Activated T-cell treated with anti-CD3 and anti-CD28 coated beads for 4 hours (primary cell): ENCODE measurements around the gene STX10.
A peak's percentile ranks its signal among the peaks of the same experiment; 100 is the strongest.
"Not testable (repeated sequence)": the region's sequence is repeated elsewhere in the genome, so short reads cannot be mapped to it uniquely, and the experiment has no call there.

Experiments used
- DNase-seq: peaks from one replicate; pipeline ENCODE4 v3.0.0-alpha.2; 2020

Gene STX10, protein sequence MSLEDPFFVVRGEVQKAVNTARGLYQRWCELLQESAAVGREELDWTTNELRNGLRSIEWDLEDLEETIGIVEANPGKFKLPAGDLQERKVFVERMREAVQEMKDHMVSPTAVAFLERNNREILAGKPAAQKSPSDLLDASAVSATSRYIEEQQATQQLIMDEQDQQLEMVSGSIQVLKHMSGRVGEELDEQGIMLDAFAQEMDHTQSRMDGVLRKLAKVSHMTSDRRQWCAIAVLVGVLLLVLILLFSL

DNA sequence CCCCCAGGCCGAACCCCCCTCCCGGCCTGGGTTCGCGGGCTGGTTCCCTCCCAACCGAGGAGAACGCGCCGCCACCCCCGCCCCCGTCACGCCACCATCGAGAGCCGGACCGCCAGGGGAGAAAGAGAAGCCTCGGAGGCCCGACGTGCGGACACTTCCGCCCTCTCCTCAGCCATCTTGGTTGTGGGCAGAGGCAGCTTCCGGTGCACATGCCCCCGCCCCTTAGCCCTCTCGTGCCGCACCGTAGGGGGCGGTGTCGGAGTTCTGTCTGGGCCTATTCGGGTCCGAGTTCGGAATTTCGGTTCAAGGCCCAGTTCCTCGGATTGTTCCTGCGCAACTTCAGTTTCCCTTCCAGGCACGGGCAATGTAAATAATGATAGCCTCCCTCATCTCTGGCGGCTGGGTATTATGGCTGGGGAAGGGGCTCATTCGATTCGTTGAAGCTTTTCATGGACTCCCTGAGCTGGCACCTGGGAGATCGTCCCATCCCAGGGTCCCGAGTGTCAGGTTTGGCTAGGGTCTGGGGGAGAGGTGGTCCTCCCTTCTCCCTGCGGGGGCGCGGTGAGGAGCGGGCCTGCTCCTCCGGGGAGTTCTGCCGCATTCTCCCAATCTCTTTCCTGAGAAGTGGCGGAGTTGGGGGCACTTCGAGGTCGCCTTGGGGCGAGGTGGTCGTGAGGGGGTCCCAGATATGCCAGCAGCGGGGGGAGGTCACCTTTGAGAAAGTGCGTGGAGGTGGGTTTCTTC is at the start of gene STX10, which contains the start of gene IER2:
STX10 (minus strand) TSS at position 189 of the 744 bp plus-strand sequence. CDS start 202 bp downstream, outside the sequence.
IER2 (plus strand) TSS at position 225 of the 744 bp plus-strand sequence. CDS start 2,776 bp downstream, outside the sequence.
- DNase-seq, result peak; percentile 91

GRCh38 chr19:13198634-13199033 is 48.5 kb upstream of the STX10 start:
- DNase-seq, result no peak

DNA sequence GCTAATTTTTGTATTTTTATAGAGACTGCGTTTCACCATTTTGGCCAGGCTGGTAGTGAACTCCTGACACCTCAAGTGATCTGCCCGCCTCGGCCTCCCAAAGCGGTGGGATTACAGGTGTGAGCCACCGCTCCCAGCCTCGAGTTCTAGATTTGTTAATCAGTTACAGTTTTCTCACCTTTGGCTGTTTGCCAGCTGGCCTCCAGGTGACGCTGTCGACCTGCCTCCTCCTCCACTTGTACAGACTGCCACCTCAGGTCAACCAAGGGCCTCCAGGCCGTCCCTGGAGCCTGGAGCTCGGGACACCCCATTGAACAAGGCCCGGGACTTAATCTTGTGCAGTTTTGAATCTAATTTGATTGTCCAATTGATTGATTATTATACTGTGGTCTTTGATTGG is 45.5 kb upstream of the STX10 start:
- peak; percentile 38 for DNase-seq

GRCh38 chr19:13190781-13191540 is 40.8 kb upstream of the STX10 start:
- DNase-seq, result no peak

DNA sequence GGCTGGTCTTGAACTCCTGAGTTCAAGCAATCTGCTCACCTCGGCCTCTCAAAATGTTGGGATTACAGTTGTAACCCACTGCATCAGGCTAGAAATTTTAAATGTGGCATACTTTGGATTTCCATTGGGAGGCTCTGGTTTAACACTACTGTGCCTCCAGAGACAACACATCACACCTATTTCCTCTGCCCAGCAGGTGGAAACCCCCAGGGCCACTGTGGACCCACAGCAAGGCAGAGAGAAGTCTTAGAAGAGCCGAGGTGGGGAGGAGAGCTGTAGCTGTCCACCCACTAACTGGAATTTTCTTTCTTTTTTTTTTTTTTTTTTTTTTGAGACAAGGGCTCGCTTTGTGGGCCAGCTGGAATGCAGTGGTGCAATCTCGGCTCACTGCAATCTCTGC is 39.4 kb upstream of the STX10 start:
- DNase-seq, result no peak

- no peak for DNase-seq
Measured at GRCh38 chr19:13187419-13187818, 37.2 kb upstream of the STX10 start.

- not testable (repeated sequence) for DNase-seq
Measured at GRCh38 chr19:13186688-13187087, 36.5 kb upstream of the STX10 start.

- DNase-seq, result not testable (repeated sequence)
Measured at GRCh38 chr19:13185763-13186657, 35.8 kb upstream of the STX10 start.

DNA sequence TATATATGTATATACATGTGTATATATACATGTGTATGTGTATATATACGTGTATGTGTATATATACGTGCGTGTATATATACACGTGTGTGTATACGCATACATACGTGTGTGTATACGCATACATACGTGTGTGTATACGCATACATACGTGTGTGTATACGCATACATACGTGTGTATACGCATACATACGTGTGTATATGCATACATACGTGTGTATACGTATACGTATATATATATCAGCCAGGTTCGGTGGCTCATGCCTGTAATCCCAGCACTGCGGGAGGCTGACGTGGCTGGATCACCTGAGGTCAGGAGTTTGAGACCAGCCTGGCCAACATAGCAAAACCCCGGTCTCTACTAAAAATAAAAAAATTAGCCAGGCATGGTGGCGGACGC is 34.8 kb upstream of the STX10 start:
- DNase-seq, result not testable (repeated sequence)

DNA sequence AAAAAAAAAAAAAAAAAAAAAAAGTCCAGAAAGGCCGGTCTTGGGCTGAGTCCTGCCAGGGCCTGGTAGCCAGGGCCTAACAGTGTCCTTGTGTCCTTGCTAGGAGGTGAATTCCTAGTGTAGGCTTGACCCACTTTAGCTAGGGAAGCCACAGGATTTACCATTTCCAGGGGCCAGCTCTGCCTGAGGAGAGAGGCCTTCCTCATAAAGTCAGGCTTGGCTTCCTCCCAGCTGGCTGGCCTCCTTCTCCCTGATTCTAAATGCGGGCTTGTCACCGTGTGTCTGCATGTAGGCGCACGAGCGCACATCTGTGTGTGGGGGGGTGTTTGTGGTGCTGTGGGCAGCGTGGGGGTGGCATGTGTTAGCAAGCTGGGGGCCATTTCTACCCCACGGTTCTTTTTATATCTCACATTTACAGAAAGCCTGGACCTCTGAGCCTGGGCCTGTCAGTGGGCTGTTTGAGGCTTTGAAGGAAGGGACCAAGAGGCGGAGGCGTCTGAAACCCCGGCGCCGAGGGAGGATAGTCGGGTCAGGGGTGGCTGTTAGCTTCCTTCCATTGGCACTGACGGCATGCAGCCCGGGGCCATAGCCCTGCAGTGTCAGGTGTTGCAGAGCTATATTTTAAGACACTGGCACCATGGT is 31.7 kb upstream of the STX10 start:
- DNase-seq, result peak; percentile 19

- not testable (repeated sequence) for DNase-seq
Measured at GRCh38 chr19:13178291-13178690, 28.1 kb upstream of the STX10 start.

- DNase-seq, result not testable (repeated sequence)
Measured at GRCh38 chr19:13177584-13177983, 27.4 kb upstream of the STX10 start.

DNA sequence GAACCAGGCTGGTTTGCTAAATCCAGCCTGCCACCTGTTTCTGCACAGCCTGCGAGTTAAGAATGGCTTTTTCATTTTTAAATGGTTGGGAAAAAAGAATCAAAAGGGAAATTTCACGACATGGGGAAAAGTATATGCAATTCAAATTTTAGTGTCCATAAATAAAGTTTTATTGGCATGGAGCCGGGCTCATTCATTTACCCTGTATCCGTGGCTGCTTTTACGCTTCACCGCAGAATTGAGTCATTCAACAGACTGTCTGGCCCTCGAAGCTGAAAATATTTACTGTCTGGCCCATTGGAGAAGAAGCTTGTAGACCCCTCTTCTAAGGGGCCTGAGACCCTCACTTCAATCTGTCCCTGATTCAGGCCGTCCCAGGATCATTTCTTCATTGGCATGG is 26.2 kb upstream of the STX10 start:
- DNase-seq, result no peak

DNA sequence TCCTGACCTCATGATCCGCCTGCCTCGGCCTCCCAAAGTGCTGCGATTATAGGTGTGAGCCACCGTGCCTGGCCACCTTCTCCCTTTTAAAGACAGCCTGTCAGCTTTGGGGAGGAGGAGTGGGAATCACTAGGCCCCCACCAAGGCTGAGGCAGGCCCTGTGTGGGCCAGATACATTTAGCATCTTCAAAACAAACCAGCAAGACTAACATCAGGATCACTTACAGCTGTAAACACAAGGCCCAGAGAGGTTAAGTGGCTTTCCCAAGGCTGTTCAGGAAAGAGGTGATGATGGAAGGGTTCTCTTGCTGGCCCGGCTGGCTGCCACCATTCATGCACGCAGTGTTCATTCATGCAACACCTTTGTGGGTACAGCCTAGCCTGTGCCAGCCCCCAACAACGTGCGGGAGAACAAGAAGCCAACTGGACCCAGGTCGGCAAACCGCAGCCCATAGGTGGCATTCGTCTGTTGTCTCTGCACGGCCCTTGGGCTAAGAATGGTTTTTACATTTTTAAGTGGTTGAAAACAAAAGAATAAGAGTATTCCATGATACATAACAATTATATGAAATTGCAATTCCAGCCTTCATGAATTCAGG is 23.1 kb upstream of the STX10 start:
- DNase-seq, result no peak

DNA sequence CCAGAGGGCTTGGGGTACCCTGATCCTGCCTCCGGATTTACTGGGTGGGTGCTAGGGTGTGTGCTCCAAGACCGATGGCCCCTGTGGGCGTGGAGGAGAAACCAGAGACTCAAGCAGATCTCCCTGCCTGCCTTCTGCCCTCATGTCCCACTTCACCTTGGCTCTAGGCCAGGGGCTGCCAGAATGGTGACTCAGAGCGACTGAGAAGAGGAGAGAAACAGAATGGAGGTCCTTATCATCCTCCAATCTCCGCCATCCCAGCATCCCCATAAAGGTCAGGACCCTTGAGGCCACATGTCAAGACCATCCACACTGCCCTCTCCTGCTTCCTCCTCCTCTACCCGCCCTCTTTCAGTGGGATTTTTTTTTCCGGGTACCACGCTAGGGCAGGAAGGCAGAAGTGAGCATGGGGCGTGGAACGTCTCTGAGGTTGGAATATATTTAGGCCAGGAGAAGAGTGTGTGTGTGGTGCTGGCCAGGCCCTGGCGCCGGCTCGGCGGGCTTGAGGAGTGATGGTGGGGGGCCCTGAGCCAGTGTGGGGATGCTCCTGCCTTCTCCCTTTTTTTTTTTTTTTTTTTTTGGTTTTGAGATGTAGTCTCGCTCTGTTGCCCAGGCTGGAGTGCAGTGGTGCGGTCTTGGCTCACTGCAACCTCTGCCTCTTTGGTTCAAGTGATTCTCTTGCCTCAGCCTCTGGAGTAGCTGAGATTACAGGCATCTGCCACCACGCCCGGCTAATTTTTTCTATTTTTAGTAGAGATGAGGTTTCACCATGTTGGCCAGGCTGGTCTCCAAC is 22.4 kb upstream of the STX10 start:
- peak; percentile 79 for DNase-seq

GRCh38 chr19:13171146-13171545 is 21.0 kb upstream of the STX10 start:
- DNase-seq, result no peak

GRCh38 chr19:13169769-13170168 is 19.6 kb upstream of the STX10 start:
- no peak for DNase-seq

GRCh38 chr19:13166151-13166550 is 16.0 kb upstream of the STX10 start:
- DNase-seq, result not testable (repeated sequence)

- DNase-seq, result no peak
Measured at GRCh38 chr19:13165162-13165997, 15.2 kb upstream of the STX10 start.
